Astrocyte of the spinal cord (primary cell): Measurements from ENCODE around the gene RAB37.

ENCODE experiments used
- DNase-seq: peaks from one replicate; pipeline ENCODE4 v3.0.0; 2011; ENCODE audit warnings: low read depth, low spot score
- H3K4me3 ChIP-seq: 2 replicates; pipeline ENCODE4 v1.5.1; 2011; ENCODE audit warnings: low read depth, mild to moderate bottlenecking, low read length, moderate library complexity
- CTCF ChIP-seq: IDR thresholded peaks from 2 replicates; pipeline ENCODE4 v1.5.1; 2012; ENCODE audit warnings: low read depth, mild to moderate bottlenecking, low read length, inconsistent platforms
- in situ Hi-C: cut with HindIII; loops from 2 replicates; pipeline ENCODE4 v1.10.0; 2017; ENCODE audit warnings: low sequenced_read_pairs

Gene RAB37

GRCh38 chr17:74737299-74738050 lies 419 bp downstream of the RAB37 start:
- TF ChIP-seq CTCF, result peak; percentile 35
- H3K4me3 ChIP-seq, result no peak overlapping the region
- no peak for DNase-seq
- in situ Hi-C loops, result no loop called here

GRCh38 chr17:74738051-74738996 lies 1.3 kb downstream of the RAB37 start:
- in situ Hi-C loops, result no loop called here
- no peak for TF ChIP-seq CTCF
- DNase-seq, result no peak
- H3K4me3 ChIP-seq, result no peak overlapping the region

GRCh38 chr17:74739227-74739831 lies 2.3 kb downstream of the RAB37 start:
- H3K4me3 ChIP-seq, result no peak overlapping the region

GRCh38 chr17:74740173-74740572 lies 3.1 kb downstream of the RAB37 start:
- DNase-seq, result no peak
- in situ Hi-C loops, result no loop called here
- H3K4me3 ChIP-seq, result no peak overlapping the region
- no peak for TF ChIP-seq CTCF

More at GRCh38 chr17:74739227-74739831, 2.3 kb downstream of the RAB37 start:
- TF ChIP-seq CTCF, result no peak
- no peak for DNase-seq
- in situ Hi-C loops, result no loop called here

- TF ChIP-seq CTCF, result no peak
- in situ Hi-C loops, result no loop called here
- no peak overlapping the region for H3K4me3 ChIP-seq
- DNase-seq, result no peak
These were observed 3.8 kb downstream of the RAB37 start for GRCh38 chr17:74740641-74741387.

- H3K4me3 ChIP-seq, result no peak overlapping the region
- no peak for TF ChIP-seq CTCF
- no peak for DNase-seq
- in situ Hi-C loops, result no loop called here
These were observed 5.1 kb downstream of the RAB37 start for GRCh38 chr17:74742153-74742515.
